ENCODE results near the gene DENND4B.

DENND4B gene

GRCh38 chr1:153933430-153933829 is 13.1 kb downstream of the DENND4B start:
- Histone ChIP-seq H3K9me2 (replicated peaks; ENCODE audit: control insufficient read depth, low read length) (no peaks in the 10 kb centered on the region), H3K9me3 (ENCODE audit: control insufficient read depth, insufficient read depth, low read length) (no peaks in the 10 kb centered on the region), H3K36me3 (ENCODE audit: control insufficient read depth, low read length) (peaks cover 83% of the 10 kb centered on the region), H4K20me1 (ENCODE audit: control insufficient read depth, insufficient read depth, low read depth, low read length) (no peaks in the 10 kb centered on the region), H3F3A (ENCODE audit: control insufficient read depth, insufficient read depth) (peaks cover 3% of the 10 kb centered on the region), H3K4me1 (ENCODE audit: control insufficient read depth, low read length) (peaks cover 18% of the 10 kb centered on the region), H3K27me3 (ENCODE audit: control insufficient read depth, low read length) (no peaks in the 10 kb centered on the region), H3K4me3 (ENCODE audit: low read length) (no peak overlapping the region), H3K4me2 (ENCODE audit: low read length) (no peak overlapping the region), H3K79me2 (ENCODE audit: control insufficient read depth, low read length) (no peaks in the 10 kb centered on the region), H3K27ac (ENCODE audit: low read depth, low read length) (no peak overlapping the region)
- TF ChIP-seq, protein P1, sequence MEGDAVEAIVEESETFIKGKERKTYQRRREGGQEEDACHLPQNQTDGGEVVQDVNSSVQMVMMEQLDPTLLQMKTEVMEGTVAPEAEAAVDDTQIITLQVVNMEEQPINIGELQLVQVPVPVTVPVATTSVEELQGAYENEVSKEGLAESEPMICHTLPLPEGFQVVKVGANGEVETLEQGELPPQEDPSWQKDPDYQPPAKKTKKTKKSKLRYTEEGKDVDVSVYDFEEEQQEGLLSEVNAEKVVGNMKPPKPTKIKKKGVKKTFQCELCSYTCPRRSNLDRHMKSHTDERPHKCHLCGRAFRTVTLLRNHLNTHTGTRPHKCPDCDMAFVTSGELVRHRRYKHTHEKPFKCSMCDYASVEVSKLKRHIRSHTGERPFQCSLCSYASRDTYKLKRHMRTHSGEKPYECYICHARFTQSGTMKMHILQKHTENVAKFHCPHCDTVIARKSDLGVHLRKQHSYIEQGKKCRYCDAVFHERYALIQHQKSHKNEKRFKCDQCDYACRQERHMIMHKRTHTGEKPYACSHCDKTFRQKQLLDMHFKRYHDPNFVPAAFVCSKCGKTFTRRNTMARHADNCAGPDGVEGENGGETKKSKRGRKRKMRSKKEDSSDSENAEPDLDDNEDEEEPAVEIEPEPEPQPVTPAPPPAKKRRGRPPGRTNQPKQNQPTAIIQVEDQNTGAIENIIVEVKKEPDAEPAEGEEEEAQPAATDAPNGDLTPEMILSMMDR (IDR thresholded peaks at IDR 0.05; ENCODE audit: low read depth, low read length, poor library complexity, severe bottlenecking) = no peak
- no peak for TF ChIP-seq EZH2phosphoT487 (IDR thresholded peaks at IDR 0.05; ENCODE audit: borderline replicate concordance, low read length)

GRCh38 chr1:153932156-153933131 is 14.1 kb downstream of the DENND4B start:
- H3K9me3 ChIP-seq (ENCODE audit: control insufficient read depth, insufficient read depth, low read length) = no peaks in the 10 kb centered on the region
- TF ChIP-seq, protein P1 (IDR thresholded peaks at IDR 0.05; ENCODE audit: low read depth, low read length, poor library complexity, severe bottlenecking) = no peak
- no peak for TF ChIP-seq EZH2phosphoT487 (IDR thresholded peaks at IDR 0.05; ENCODE audit: borderline replicate concordance, low read length)

GRCh38 chr1:153929981-153930948 is 16.3 kb downstream of the DENND4B start:
- Histone ChIP-seq H3K9me2 (replicated peaks; ENCODE audit: control insufficient read depth, low read length) (no peaks in the 10 kb centered on the region), H3K27me3 (ENCODE audit: control insufficient read depth, low read length) (no peaks in the 10 kb centered on the region), H3K27ac (ENCODE audit: low read depth, low read length) (no peak overlapping the region), H3F3A (ENCODE audit: control insufficient read depth, insufficient read depth) (peaks cover 23% of the 10 kb centered on the region), H3K79me2 (ENCODE audit: control insufficient read depth, low read length) (no peaks in the 10 kb centered on the region), H3K4me1 (ENCODE audit: control insufficient read depth, low read length) (peaks cover 24% of the 10 kb centered on the region), H4K20me1 (ENCODE audit: control insufficient read depth, insufficient read depth, low read depth, low read length) (no peaks in the 10 kb centered on the region), H3K4me2 (ENCODE audit: low read length) (no peak overlapping the region), H3K4me3 (ENCODE audit: low read length) (no peak overlapping the region), H3K9me3 (ENCODE audit: control insufficient read depth, insufficient read depth, low read length) (no peaks in the 10 kb centered on the region), H3K36me3 (ENCODE audit: control insufficient read depth, low read length) (peaks cover 56% of the 10 kb centered on the region)
- TF ChIP-seq, protein P1 (IDR thresholded peaks at IDR 0.05; ENCODE audit: low read depth, low read length, poor library complexity, severe bottlenecking) = peak; percentile 17
- TF ChIP-seq EZH2phosphoT487 (IDR thresholded peaks at IDR 0.05; ENCODE audit: borderline replicate concordance, low read length) = no peak

More at GRCh38 chr1:153932156-153933131, 14.1 kb downstream of the DENND4B start:
- Histone ChIP-seq H3K4me1 (ENCODE audit: control insufficient read depth, low read length) (peaks cover 24% of the 10 kb centered on the region), H3K27ac (ENCODE audit: low read depth, low read length) (no peak overlapping the region), H4K20me1 (ENCODE audit: control insufficient read depth, insufficient read depth, low read depth, low read length) (no peaks in the 10 kb centered on the region), H3K79me2 (ENCODE audit: control insufficient read depth, low read length) (no peaks in the 10 kb centered on the region), H3K36me3 (ENCODE audit: control insufficient read depth, low read length) (peaks cover 76% of the 10 kb centered on the region), H3K27me3 (ENCODE audit: control insufficient read depth, low read length) (no peaks in the 10 kb centered on the region), H3K4me3 (ENCODE audit: low read length) (no peak overlapping the region), H3K9me2 (replicated peaks; ENCODE audit: control insufficient read depth, low read length) (no peaks in the 10 kb centered on the region), H3K4me2 (ENCODE audit: low read length) (no peak overlapping the region), H3F3A (ENCODE audit: control insufficient read depth, insufficient read depth) (peaks cover 12% of the 10 kb centered on the region)

Measured in DOHH2 (cell line).